Skeletal muscle satellite cell (primary cell): ENCODE measurements around the gene SH3BP5.

Source experiments
- H3K27me3 ChIP-seq: 2 replicates; pipeline ENCODE4 v1.7.0; 2013; ENCODE audit warnings: low read length; ENCODE audit not compliant: control insufficient read depth, insufficient read depth
- H3K36me3 ChIP-seq: 2 replicates; pipeline ENCODE4 v1.7.0; 2013; ENCODE audit warnings: mild to moderate bottlenecking, control low read depth, low read length; ENCODE audit not compliant: insufficient read depth
- H3K4me1 ChIP-seq: 2 replicates; pipeline ENCODE4 v1.7.0; 2013; ENCODE audit warnings: low read length; ENCODE audit not compliant: control insufficient read depth, insufficient read depth
- H3K4me2 ChIP-seq: 2 replicates; pipeline ENCODE4 v1.7.0; 2013; ENCODE audit warnings: mild to moderate bottlenecking, low read length
- H3K4me3 ChIP-seq: 2 replicates; pipeline ENCODE4 v1.7.0; 2013; ENCODE audit warnings: low read length
- H3K9ac ChIP-seq: 2 replicates; pipeline ENCODE4 v1.7.0; 2013; ENCODE audit warnings: mild to moderate bottlenecking, low read depth, low read length, moderate library complexity
- H3K9me3 ChIP-seq: replicated peaks from 2 replicates; pipeline ENCODE4 v1.7.0; 2013; ENCODE audit warnings: mild to moderate bottlenecking, control low read depth, low read length

SH3BP5 gene

DNA sequence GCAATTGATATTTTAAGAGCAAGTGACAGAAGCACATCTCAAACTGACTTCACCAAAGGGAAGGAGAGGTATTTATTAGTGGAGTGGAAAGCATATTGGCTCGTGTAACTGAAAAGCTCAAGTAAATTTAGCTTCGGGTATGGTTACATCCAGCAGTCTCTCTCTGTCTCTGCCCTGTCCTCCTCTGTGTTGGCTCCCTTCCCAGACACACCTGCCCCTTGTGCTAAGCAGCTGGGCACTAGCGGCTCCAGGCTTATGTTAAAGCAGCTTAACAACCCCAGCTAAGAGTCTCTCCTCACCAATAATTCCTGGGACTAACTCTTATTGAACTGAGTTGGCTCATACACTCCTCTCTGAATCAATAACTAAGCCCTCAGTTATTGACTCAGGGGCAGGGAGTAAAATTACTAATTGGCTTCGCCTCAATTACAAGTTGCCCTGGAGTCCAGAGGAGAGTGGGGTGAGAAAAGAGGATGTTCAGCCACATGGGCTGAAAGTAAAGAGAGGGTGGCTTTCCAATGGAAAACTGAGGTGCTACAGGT lies 12.8 kb upstream of the SH3BP5 start:
- H3K27me3 ChIP-seq, result peaks cover 54% of the 10 kb centered on the region
- no peaks in the 10 kb centered on the region for H3K9me3 ChIP-seq
- no peaks in the 10 kb centered on the region for H3K36me3 ChIP-seq
- H3K4me2 ChIP-seq, result no peak overlapping the region
- no peak overlapping the region for H3K4me3 ChIP-seq
- H3K4me1 ChIP-seq, result no peaks in the 10 kb centered on the region
- H3K9ac ChIP-seq, result no peak overlapping the region

DNA sequence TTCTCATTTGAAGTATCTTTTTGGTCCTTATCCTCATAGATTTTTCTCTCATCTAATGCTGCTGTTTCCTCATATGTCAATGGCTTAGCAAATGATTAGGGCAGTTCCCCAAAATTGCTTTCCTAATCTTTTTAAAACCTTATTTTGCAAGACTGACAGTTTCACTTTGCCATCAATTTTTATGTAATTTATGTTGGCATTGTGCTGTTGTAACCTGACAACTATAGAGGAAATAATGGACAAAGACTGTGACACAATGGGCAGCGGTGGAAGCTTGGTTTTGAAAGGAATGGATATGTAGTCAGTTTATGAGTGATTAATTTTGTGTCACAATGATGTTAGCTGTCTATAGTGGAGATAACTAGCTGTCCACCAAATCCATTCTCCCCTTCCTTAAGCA lies 10.6 kb upstream of the SH3BP5 start:
- H3K4me2 ChIP-seq, result no peak overlapping the region
- H3K9ac ChIP-seq, result no peak overlapping the region
- H3K27me3 ChIP-seq, result peaks cover 49% of the 10 kb centered on the region
- H3K9me3 ChIP-seq, result no peaks in the 10 kb centered on the region
- H3K4me3 ChIP-seq, result no peak overlapping the region
- peaks cover 2% of the 10 kb centered on the region for H3K4me1 ChIP-seq
- H3K36me3 ChIP-seq, result no peaks in the 10 kb centered on the region

DNA sequence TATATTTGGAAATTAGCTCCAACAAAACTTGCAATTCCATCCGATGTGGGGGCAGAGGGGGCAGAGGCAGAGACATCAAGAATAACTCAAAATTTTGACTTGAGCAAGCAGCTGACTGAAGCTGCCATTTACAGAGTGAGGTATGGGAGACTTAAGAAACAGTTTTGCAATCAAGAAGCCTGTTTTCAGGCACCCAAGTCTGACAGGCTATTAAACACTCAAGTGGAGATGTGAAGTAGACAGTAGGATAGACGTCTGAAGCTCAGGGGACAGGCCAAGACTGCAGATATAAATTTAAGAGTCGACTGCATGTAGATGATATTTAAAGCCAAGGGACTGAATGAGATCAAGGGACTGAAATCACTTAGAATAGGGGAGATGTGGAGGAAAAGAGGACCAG lies 9.9 kb upstream of the SH3BP5 start:
- Histone ChIP-seq H3K27me3 (peaks cover 44% of the 10 kb centered on the region), H3K4me3 (no peak overlapping the region), H3K4me2 (no peak overlapping the region), H3K9me3 (no peaks in the 10 kb centered on the region), H3K36me3 (no peaks in the 10 kb centered on the region), H3K4me1 (peaks cover 2% of the 10 kb centered on the region), H3K9ac (no peak overlapping the region)

DNA sequence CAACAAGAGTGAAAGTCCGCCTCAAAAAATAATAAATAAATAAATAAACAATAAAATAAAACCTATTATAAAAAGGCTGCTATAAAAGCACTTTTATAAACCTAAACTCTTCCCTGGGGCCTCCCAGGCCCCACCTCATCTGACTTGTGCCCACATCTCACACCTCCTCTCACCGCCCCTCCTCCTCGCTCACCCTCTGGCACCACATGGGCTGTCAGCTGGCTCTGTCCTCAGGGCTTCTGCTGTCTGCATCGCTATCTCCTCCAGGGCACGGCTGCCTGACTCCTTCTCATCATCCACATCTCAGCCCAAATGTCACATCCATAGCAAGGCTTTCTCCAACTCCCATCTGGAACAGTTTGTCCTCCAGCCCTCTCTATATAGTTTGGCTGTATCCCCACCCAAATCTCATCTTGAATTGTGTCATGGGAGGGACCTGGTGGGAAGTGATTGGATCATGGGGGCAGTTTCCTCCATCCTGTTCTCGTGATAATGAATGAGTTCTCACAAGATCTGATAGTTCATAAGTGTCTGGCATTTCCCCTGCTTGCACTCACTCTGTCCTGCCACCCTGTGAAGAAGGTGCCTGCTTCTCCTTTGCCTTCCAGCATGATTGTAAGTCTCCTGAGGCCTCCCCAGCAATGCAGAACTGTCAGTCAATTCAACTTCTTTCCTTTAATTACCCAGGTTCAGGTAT lies 8.8 kb upstream of the SH3BP5 start:
- no peaks in the 10 kb centered on the region for H3K36me3 ChIP-seq
- no peaks in the 10 kb centered on the region for H3K9me3 ChIP-seq
- H3K27me3 ChIP-seq, result peaks cover 41% of the 10 kb centered on the region
- no peak overlapping the region for H3K4me3 ChIP-seq
- H3K9ac ChIP-seq, result no peak overlapping the region
- peaks cover 2% of the 10 kb centered on the region for H3K4me1 ChIP-seq
- no peak overlapping the region for H3K4me2 ChIP-seq

DNA sequence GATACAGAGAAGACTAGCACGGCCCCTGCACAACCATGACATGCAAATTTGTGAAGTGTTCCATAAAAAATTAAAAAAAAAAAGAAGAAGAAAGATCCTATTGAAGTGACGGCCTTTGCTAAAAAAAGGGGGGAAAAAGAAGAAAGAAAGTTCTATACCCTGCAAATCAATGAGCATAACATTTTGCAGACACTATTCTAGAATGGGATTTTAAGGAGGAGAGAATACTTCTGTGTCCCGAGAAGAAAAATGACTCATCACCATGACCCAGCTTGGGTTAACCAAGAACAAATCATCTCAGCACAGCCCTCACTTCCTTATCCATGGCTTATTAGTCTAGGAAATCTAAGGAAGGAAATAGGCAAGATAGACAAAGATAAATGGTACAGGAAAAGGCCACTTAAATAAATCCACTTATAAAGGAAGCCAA lies 7.4 kb upstream of the SH3BP5 start:
- H3K27me3 ChIP-seq, result peaks cover 28% of the 10 kb centered on the region
- H3K9ac ChIP-seq, result no peak overlapping the region
- H3K4me3 ChIP-seq, result no peak overlapping the region
- no peaks in the 10 kb centered on the region for H3K36me3 ChIP-seq
- H3K9me3 ChIP-seq, result no peaks in the 10 kb centered on the region
- H3K4me2 ChIP-seq, result no peak overlapping the region
- peaks cover 2% of the 10 kb centered on the region for H3K4me1 ChIP-seq

DNA sequence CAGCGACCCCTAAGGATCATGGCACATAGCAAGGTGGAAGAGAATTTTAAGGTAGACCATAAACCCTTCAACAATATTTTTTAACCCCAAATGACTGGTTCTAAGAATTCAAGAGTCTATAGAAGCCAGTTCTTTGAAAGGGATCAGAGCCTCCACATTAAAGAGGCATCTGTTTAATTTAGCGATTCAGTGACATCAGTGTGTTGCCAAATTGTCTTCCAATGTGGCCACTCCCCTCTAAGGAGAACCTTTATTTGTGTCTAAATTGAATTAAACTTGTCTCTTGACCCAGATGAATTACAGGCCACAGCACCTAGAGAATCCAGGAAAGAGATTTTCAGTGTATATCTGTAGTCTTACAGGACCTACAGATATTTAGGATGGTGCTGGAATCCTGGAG lies 6.6 kb upstream of the SH3BP5 start:
- H3K4me2 ChIP-seq, result no peak overlapping the region
- H3K27me3 ChIP-seq, result peaks cover 21% of the 10 kb centered on the region
- no peaks in the 10 kb centered on the region for H3K36me3 ChIP-seq
- no peak overlapping the region for H3K9ac ChIP-seq
- H3K4me1 ChIP-seq, result peaks cover 2% of the 10 kb centered on the region
- H3K4me3 ChIP-seq, result no peak overlapping the region
- no peaks in the 10 kb centered on the region for H3K9me3 ChIP-seq

DNA sequence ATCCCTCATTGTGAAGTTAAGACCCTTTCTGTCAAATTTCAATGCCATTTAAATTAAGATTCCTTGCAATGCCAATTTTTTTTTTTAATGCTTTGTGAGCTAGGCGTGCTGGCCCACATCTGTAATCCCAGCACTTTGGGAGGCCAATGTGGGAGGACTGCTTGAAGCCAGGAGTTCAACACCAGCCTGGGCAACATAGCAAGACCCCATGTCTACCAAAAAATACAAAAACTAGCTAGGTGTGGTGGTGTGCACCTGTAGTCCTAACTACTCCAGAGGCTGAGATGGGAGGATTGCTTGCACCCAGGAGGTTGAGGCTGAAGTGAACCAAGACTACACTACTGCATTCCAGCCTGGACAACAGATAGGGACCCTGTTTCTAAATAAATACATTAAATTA lies 5.6 kb upstream of the SH3BP5 start:
- no peak overlapping the region for H3K9ac ChIP-seq
- H3K4me2 ChIP-seq, result no peak overlapping the region
- no peaks in the 10 kb centered on the region for H3K36me3 ChIP-seq
- no peak overlapping the region for H3K4me3 ChIP-seq
- H3K9me3 ChIP-seq, result no peaks in the 10 kb centered on the region
- H3K4me1 ChIP-seq, result peaks cover 2% of the 10 kb centered on the region
- peaks cover 11% of the 10 kb centered on the region for H3K27me3 ChIP-seq

DNA sequence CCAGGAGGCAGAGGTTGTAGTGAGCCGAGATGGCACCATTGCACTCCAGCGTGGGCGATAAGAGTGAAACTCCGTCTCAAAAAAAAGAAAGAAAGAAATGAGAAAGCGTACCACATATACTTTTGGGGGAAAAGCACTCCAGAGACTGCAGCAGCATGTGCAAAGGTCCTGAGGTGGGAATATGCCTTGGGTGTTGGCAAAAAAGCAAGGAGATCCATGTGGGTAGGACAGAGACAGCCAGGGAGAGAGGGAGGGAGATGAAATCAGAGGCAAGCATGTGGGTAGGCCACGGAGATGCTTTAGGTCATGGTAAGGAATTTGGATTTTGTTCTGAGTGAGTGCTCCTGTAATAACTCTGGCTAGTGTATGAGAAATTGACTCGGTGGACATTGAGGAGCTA lies 3.7 kb upstream of the SH3BP5 start:
- no peaks in the 10 kb centered on the region for H3K36me3 ChIP-seq
- no peak overlapping the region for H3K4me2 ChIP-seq
- no peaks in the 10 kb centered on the region for H3K27me3 ChIP-seq
- no peaks in the 10 kb centered on the region for H3K9me3 ChIP-seq
- H3K9ac ChIP-seq, result no peak overlapping the region
- H3K4me3 ChIP-seq, result no peak overlapping the region
- H3K4me1 ChIP-seq, result peaks cover 6% of the 10 kb centered on the region

DNA sequence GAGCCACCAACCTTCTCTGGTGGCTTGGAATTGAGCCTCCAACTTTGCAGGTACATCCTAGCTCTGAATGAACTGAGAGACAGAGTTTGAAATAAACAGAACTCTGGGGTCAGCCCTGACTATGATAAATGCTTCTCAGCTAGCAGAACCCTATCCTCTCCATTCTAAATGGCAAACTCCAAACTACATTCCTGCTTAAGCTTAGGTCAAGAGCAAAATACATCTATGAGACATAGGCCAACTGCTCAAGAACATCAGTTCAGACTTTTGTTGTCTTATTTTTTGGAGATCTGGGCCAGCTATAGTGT lies 1.5 kb upstream of the SH3BP5 start:
- no peaks in the 10 kb centered on the region for H3K9me3 ChIP-seq
- H3K36me3 ChIP-seq, result no peaks in the 10 kb centered on the region
- no peak overlapping the region for H3K4me2 ChIP-seq
- H3K27me3 ChIP-seq, result no peaks in the 10 kb centered on the region
- no peak overlapping the region for H3K4me3 ChIP-seq
- no peak overlapping the region for H3K9ac ChIP-seq
- peaks cover 14% of the 10 kb centered on the region for H3K4me1 ChIP-seq

DNA sequence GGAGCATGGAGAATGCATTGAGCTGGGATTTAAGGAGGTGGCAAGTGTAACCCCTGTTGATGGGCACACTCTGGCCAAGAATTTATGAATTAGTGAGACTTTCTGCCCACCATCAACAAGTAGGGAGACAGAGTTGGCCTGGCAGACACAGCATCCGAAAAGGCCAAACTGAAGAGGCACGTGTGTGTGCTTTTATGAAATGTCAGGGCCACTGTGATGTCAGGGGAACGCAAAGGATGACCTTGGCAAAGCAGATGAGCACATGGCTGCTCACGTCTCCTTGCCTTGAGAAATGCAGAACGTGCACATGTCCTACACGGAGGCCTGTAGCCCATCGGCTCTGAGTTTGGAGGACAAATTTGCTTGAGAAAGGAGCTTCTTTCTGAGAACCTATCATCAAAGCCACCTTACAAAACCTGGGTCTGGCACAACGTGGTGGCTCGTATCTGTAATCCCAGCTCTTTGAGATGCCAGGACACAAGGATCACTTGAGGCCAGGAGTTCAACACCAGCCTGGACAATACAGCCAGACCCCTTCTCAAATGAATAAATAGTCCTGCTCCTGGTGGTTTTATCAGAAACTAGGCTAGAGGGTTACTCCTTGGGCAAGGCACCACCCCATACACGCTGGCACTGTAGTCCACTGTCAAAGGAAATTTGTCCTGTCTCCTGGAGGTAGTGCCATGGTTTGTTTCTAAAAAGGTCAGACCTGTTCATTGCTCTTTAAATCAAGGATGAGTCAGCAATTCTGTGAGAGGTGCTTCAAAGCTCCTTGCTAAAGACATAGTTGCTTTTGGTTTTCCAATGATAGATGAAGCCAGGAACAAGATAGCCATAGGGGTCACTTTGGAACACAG lies 941 bp upstream of the SH3BP5 start:
- no peak overlapping the region for H3K4me3 ChIP-seq
- H3K4me1 ChIP-seq, result peaks cover 14% of the 10 kb centered on the region

DNA sequence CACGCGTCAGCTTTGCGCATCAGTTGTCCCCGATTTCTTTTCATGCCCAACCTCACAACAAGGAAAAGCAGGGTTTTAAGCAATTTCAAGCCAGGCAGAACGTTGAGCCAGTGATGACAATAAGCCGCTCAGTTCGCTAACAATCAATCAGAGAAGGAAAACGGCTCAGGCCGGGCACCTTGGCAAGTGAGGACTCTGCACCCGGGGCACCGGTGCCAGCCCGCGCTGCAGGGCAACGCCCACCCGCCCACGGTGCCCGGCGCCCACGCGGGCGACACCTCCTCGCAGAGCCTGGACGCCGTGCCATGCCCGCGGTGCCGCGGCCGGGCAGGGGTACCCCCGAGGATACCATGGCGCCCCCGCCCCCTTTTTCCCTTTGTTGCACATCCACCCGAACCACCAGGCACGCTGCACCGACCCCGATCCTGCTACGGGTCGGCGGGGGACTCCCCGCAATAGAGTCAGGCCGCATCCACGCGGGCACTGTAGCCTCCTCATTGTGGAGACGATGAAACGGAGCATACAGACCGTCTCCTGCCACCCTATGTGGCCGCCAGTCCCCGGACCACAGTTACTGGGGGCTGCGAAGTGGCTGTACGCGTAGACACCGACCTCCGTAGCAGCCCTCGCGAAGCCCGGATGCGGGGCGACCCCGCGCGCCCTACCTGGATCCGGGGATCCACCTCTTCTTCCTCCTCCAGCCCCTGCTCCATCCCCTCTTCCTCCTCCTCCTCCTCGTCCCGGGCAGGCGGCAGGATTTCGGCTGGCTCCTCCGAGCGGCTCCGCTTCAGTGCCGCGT lies 581 bp downstream of the SH3BP5 start:
- Histone ChIP-seq H3K36me3 (no peaks in the 10 kb centered on the region), H3K9ac (peak overlapping the region; percentile 83), H3K9me3 (no peaks in the 10 kb centered on the region), H3K4me2 (peak overlapping the region; percentile 99), H3K4me3 (peak overlapping the region; percentile 99), H3K27me3 (no peaks in the 10 kb centered on the region), H3K4me1 (peaks cover 23% of the 10 kb centered on the region)

More for the DNA sequence above, 941 bp upstream of the SH3BP5 start:
- no peak overlapping the region for H3K9ac ChIP-seq
- H3K9me3 ChIP-seq, result no peaks in the 10 kb centered on the region
- no peaks in the 10 kb centered on the region for H3K27me3 ChIP-seq
- no peaks in the 10 kb centered on the region for H3K36me3 ChIP-seq
- peak overlapping the region; percentile 99 for H3K4me2 ChIP-seq
